Hematopoietic multipotent progenitor cell treated with erythropoietin and hydrocortisone succinate and interleukin-3 and kit ligand, for 4 days (in vitro differentiated cells): ENCODE results near the gene GLCCI1.
"Not testable (repeated sequence)": the region's sequence is repeated elsewhere in the genome, so short reads cannot be mapped to it uniquely, and the experiment has no call there.

Source experiments
- DNase-seq: peaks from one replicate; pipeline ENCODE4 v3.0.0-alpha.2; 2015

Gene GLCCI1

GRCh38 chr7:8052824-8053223, 84.2 kb downstream of the GLCCI1 start:
- no peak for DNase-seq

- peak; percentile 55 for DNase-seq
Observed at GRCh38 chr7:8056439-8056838, 87.8 kb downstream of the GLCCI1 start.

GRCh38 chr7:8057566-8057965, 89.0 kb downstream of the GLCCI1 start:
- no peak for DNase-seq

GRCh38 chr7:8058322-8058721, 89.7 kb downstream of the GLCCI1 start:
- no peak for DNase-seq

- DNase-seq: no peak
Observed at GRCh38 chr7:8058852-8059251, 90.3 kb downstream of the GLCCI1 start.

GRCh38 chr7:8060241-8060640, 91.6 kb downstream of the GLCCI1 start:
- DNase-seq: no peak

GRCh38 chr7:8063300-8063699, 94.7 kb downstream of the GLCCI1 start:
- peak; percentile 43 for DNase-seq

- no peak for DNase-seq
Observed at GRCh38 chr7:8063706-8064297, 95.2 kb downstream of the GLCCI1 start.

- no peak for DNase-seq
Observed at GRCh38 chr7:8064828-8065227, 96.2 kb downstream of the GLCCI1 start.

- peak; percentile 26 for DNase-seq
Observed at GRCh38 chr7:8065356-8065813, 96.8 kb downstream of the GLCCI1 start.

GRCh38 chr7:8068892-8069686, 100.5 kb downstream of the GLCCI1 start:
- DNase-seq: no peak

GRCh38 chr7:8070451-8071180, 102.0 kb downstream of the GLCCI1 start:
- no peak for DNase-seq

- no peak for DNase-seq
Observed at GRCh38 chr7:8078418-8078817, 109.8 kb downstream of the GLCCI1 start.

GRCh38 chr7:8082762-8083161, 114.2 kb downstream of the GLCCI1 start:
- no peak for DNase-seq

- DNase-seq: no peak
Observed at GRCh38 chr7:8084836-8085235, 116.2 kb downstream of the GLCCI1 start.

GRCh38 chr7:8085420-8085819, 116.8 kb downstream of the GLCCI1 start:
- DNase-seq: no peak

- DNase-seq: no peak
Observed at GRCh38 chr7:8086239-8086638, 117.6 kb downstream of the GLCCI1 start.

GRCh38 chr7:8089036-8089780, 120.6 kb downstream of the GLCCI1 start:
- DNase-seq: no peak

GRCh38 chr7:8092140-8092539, 123.5 kb downstream of the GLCCI1 start:
- no peak for DNase-seq

- no peak for DNase-seq
Observed at GRCh38 chr7:8094164-8095140, 125.9 kb downstream of the GLCCI1 start.

GRCh38 chr7:8101292-8101691, 132.7 kb downstream of the GLCCI1 start:
- not testable (repeated sequence) for DNase-seq

GRCh38 chr7:8103282-8103681, 134.7 kb downstream of the GLCCI1 start:
- no peak for DNase-seq
